DOHH2 (cell line): ENCODE measurements around the gene ARL8A.

ENCODE experiments used
- EZH2phosphoT487 ChIP-seq: fragments of 200-600 bp; sonication (generic); IDR thresholded peaks from 2 replicates; pipeline ENCODE4 v1.6.1; 2017; ENCODE audit warnings: borderline replicate concordance, mild to moderate bottlenecking, antibody characterized with exemption, low read length, moderate library complexity, mixed read lengths
- TF ChIP-seq, protein P1 (sequence below): fragments of 200-600 bp; sonication (generic); IDR thresholded peaks from one replicate; pipeline ENCODE4 v1.5.1; 2014; ENCODE audit warnings: antibody characterized with exemption, mild to moderate bottlenecking, low read depth, low read length; ENCODE audit not compliant: poor library complexity, severe bottlenecking

GRCh38 chr1:202130297-202130721 is 14.2 kb downstream of the ARL8A start:
- TF ChIP-seq, protein P1, sequence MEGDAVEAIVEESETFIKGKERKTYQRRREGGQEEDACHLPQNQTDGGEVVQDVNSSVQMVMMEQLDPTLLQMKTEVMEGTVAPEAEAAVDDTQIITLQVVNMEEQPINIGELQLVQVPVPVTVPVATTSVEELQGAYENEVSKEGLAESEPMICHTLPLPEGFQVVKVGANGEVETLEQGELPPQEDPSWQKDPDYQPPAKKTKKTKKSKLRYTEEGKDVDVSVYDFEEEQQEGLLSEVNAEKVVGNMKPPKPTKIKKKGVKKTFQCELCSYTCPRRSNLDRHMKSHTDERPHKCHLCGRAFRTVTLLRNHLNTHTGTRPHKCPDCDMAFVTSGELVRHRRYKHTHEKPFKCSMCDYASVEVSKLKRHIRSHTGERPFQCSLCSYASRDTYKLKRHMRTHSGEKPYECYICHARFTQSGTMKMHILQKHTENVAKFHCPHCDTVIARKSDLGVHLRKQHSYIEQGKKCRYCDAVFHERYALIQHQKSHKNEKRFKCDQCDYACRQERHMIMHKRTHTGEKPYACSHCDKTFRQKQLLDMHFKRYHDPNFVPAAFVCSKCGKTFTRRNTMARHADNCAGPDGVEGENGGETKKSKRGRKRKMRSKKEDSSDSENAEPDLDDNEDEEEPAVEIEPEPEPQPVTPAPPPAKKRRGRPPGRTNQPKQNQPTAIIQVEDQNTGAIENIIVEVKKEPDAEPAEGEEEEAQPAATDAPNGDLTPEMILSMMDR: no peak
- TF ChIP-seq EZH2phosphoT487: no peak
